HG03520 (cell line): ENCODE data around the gene TEX9.
"Not testable (repeated sequence)": the region's sequence is repeated elsewhere in the genome, so short reads cannot be mapped to it uniquely, and the experiment has no call there.

Experiments
- ATAC-seq: cut with Tn5 transposase; IDR thresholded peaks from one replicate; pipeline ENCODE4 v1.9.1; 2021; ENCODE audit warnings: mild to moderate bottlenecking, moderate library complexity; ENCODE audit not compliant: unreplicated experiment

The TEX9 gene

DNA sequence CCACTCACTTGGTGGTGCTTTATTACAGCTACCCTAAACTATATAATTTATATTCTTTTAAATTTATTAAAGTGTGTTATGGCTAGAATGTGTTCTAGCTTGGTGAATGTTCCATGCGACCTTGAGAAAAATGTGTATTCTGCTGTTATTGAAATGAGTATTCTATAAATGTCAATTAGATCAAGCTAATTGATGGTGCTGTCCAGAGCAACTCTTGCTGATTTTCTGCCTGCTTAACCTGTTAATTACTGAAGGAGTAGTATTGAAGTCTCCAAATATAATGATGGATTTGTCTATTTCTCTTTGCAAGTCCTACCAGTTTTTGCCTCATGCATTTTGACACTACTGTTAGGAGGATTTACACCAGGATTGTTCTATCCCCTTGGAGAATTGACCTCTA is 3.2 kb upstream of the TEX9 start:
- no peak for ATAC-seq

DNA sequence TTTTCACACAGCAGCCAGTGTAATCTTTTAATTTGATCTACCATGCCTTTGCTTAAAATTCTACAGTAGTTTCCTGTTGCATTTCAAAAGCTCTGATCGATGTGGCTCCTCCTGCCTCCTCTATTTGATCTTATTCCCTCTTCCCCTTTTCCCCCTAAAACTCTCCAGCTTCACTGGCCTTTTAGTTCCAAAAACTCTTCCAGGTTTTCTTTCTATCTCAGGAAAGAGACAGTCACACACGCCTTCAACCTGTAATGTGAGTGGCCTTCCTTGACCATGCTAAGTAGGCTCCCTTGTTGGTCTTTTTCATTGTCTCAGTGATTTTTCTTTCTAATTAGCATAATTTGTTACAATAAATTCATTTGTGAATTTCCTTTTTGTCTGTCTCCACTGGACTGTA is 985 bp downstream of the TEX9 start:
- ATAC-seq, result no peak

DNA sequence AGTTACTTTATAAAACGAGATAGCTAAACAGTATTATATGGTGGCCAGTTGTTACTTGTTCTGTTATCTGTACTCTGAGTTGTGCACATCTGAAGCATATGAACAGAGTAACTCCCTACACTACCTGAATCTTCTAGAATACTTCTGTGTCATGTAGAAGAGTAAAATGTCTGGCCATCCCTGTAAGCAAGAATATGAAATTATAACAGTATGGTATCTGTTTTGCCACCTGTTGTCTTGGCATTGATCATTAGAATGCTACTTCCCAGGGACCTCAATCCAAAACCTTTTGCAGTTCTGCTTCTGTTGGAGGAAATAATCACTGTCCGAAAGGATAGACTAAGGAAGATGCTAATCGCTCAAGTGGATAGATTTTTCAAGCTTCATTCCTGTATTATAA is 1.9 kb downstream of the TEX9 start:
- ATAC-seq, result no peak

DNA sequence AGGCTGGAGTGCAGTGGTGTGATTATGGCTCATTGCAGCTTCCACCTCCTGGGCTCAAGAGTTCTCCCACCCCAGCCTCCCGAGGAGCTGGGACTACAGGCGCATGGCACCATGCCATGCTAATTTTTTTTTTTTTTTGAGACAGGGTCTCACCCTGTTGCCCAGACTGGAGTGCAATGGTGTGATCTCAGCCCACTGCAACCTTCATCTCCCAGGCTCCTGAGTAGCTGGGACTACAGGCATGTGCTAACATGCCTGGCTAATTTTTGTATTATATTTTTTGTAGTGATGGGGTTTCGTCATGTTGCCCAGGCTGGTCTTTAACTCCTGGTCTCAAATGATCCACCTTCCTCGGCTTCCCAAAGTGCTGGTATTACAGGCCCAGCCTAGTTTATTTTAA is 4.0 kb downstream of the TEX9 start:
- no peak for ATAC-seq

DNA sequence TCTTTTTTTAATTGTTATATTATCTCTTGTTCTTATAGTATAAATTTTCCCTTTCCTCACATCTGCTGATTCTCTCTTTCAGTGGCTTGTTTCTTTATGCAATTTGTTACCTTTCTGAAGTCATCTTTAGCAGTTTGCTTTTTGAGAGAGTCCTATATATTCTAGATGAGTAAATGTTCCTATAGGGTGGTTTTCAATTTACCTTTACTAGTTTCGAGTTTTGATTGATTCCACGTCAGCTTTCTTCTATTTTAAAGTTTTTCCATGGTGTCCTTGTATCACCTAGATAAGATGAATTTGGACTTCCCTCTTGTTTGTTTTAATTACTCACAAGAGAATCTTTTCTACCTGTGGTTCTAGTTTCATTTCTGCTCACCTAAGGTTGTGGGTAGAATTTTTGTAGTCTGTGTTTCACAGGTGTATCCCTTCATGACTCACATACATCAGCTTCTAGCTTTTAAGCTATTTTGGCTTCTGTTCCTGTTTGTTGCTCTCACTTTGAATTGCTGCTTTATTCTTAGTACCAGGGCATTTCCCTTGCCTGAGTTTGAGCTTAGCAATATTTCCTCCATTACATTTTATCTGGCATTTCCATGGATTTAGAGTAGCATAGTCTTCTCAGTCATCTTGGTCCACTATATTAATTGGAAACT is 6.4 kb downstream of the TEX9 start:
- peak; percentile 79 for ATAC-seq

DNA sequence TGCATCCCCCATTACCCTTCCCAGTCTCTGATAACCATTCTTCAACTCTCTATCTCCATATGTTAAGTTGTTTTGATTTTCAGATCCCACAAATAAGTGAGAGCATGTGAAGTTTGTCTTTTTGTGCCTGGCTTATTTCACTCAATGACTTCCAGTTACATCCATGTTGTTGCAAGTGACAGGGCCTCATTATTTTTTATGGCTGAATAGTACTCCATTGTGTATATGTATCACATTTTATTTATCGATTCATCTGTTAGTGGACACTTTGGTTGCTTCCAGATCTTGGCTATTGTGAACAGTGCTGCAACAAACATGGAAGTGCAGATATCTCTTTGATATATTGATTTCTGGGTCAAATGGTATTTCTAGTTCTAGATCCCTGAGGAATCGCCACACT is 9.5 kb downstream of the TEX9 start:
- not testable (repeated sequence) for ATAC-seq

DNA sequence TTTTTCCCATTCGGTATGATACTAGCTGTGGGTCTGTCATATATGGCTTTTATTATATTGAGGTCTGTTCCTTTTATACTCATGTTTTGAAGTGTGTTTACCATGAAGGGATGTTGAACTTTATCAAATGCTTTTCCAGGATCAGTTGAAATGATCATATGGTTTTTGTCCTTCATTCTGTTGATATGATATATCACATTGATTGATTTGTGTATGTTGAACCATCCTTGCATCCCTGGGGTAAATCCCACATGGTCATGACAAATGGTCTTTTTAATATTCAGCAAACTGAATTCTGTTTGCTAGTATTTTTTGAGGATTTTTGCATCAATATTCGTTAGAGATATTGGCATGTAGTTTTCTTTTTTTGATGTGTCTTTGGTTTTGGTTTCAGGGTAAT is 12.6 kb downstream of the TEX9 start:
- ATAC-seq, result not testable (repeated sequence)

DNA sequence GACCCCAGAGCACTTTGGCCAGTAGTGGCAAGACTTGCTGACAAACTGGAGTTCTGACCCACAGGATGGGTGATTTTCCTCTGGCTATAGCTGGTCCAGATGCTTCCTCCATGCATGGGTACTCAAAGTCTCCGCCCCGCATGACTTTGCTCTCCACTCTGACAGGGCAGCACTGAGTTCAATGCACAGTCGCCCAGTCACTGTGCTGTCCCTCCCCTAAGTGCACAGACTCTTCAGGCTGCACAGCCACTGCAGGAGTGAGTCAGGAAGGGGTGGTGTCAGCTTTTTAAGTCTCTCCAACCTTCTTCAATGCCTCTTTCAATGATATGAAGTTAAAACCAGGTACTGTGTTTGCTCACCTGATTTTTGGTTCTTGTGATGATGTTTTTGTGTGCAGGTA is 17.8 kb downstream of the TEX9 start:
- no peak for ATAC-seq

DNA sequence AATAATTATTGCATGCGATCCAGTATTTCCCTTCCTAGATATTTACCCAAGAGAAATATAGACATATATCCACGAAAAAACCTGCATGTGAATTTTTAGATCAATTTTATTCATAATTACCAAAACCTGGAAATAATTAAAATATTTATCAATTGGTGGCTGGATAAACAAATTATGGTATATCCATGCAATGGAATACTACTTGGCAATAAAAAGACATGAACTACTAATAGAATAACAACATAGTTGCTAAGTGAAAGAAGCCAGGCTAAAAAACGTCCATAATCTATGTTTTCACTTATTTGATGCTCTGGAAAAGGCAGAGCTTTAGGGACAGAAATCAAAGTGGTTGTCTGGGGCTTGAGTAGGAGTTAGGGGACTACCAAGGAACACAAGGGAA is 20.7 kb downstream of the TEX9 start:
- ATAC-seq, result no peak

DNA sequence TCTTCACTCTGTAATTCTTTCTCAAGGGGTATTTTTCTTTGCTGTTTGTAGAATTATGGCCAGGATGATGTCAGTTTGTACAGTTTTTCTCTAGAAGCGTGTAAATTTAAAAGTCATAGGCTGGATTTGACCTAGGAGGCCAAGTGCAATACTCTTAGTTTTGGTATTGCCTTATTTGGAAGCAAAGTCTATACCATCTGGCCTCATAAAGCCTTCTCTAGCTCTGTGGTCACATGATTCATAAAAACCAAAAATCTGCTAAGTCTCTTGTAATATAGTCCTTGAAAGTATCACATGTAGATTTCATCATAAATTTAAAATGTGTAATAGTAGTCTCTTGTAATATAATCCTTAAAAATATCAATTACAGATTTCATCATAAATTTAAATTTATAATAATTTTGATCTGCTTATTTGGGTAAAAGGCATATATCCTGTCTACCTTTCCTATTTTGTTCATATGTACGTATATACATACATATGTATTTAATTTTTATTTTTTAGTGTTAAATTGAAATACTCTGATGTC is 25.6 kb downstream of the TEX9 start:
- no peak for ATAC-seq

DNA sequence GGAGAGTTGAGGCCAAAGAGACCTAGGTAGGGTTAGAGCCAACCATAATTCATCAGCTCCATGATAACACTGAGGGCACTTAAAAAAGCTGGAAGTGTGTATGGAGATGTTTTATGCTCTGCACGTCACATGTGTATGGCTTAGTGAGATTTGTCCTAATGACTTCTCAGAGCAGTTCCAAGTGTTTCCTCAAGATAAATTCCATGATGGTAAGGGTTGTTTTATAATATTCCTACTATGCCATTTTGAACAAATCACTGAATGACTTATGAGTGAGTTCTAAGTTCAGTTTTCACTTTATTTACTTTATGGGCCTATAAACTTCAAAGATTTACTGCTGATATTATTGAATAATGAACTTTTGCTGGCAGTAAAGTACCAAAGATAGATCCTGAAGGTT is 28.1 kb downstream of the TEX9 start:
- ATAC-seq, result no peak

DNA sequence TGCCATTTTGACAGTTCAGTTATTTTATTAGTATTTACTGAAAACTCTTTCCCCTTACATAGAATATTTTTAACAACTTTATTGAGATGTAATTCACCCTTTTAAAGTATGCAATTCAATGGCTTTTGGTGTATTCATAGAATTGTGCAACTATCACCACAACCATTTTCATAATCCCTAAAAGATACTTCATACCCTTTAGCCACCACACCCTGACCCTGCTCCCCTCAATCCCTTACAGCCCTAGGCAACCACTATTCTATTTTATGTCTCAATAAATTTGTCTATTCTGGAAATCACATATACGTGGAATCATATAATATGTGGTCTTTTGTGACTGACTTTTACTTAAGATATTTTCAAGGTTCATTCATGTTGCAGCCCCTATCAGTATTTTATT is 29.7 kb downstream of the TEX9 start:
- ATAC-seq, result no peak

DNA sequence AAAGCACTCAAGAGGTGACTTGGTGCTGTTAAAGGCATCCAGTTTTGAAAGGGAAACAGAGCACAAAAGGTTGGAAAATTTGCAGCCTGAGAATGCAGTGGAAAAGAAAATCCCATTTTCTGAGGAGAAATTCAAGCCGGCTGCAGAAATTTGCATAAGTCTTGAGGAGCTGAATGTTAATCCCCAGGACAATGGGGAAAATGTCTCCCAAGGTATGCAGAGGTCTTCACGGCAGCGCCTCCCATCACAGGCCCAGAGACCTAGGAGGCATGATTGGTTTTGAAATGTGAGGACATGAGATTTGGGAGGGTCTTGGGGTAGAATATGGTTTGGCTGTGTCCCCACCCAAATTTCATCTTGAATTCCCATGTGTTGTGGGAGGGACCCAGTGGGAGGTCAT is 32.1 kb downstream of the TEX9 start:
- not testable (repeated sequence) for ATAC-seq

DNA sequence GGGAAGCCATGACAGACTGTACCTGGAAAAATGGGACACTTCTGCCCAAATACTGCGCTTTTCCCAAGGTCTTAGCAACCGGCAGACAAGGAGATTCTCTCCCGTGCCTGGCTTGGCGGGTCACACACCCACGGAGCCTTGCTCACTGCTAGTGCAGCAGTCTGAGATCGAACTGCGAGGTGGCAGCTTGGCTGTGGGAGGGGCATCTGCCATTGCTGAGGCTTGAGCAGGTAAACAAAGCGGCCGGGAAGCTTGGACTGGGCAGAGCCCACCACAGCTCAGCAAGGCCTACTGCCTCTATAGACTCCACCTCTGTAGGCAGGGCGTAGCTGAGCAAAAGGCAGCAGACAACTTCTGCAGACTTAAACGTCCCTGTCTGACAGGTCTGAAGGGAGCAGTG is 34.0 kb downstream of the TEX9 start:
- not testable (repeated sequence) for ATAC-seq

DNA sequence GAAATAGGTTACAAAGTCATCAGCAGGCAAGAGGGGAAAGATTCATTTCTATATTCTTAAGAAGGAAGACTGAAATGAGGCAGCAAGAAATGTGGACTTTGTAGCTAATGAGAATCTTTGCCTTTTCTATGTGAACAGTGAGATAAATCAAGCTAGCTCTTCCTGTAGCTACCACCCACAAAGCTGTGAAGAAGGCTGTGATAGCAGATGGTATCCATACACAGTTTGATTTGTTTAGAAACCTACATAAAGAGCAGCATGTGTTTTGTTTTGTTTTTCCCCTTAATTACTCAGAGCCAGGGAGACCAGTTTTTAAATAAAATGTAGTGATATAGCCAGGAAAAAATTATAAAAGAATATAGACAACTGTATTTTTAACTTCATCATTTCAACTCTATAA is 45.5 kb downstream of the TEX9 start:
- no peak for ATAC-seq

DNA sequence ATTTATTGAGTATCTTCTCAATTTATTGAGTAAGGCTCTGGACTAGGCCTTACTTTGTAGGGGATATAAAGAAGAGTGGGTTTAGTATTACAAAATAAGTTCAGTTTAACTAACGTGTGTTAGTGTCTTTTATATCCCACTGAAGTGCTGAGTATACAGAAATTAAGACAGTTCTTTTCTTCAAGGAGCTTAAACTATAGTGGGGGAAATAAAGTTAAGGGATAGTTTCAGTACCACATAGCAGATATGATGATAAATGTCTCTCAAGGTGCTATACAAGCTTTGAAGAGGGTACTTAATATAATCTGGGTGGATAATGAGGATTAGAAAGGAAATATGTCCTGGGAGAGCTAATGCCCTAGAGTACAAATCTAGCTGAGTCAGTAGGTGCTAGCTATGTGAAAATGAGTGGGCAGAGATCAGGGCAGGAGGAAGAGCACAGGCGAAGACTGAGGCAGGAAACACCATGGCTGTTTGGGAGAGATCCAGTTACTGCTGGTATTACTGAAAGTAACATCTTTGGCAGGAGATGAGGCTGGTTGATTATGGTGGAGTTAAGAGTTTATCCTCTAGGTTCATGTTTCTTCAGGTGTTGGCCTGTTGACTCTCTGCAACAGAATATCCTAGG is 46.0 kb downstream of the TEX9 start:
- no peak for ATAC-seq

DNA sequence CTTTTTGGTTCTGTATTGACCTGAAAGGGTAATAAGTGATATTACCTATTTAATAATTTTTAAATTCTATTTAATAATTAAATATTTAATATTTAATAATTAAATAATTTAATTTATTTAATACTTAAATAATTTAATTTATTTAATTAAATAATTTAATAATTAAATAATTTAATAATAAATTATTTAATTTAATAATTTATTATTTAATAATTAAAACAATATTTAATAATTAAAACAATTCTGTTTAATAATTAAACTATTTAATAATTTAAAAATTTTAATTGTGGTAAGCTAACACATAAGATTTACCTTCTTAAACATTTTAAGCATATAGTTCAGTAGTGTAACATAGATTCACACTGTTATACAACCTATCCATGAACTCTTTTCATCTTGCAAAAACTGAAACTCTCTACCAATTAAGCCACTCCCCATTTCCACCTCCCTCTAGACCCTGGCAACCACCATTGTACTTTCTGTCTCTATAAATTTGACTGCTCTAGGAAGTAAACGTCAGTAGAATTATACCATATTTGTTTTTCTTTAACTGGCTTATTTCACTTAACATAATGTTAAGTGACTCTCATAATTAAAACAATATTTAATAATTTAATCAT is 48.0 kb downstream of the TEX9 start:
- not testable (repeated sequence) for ATAC-seq

DNA sequence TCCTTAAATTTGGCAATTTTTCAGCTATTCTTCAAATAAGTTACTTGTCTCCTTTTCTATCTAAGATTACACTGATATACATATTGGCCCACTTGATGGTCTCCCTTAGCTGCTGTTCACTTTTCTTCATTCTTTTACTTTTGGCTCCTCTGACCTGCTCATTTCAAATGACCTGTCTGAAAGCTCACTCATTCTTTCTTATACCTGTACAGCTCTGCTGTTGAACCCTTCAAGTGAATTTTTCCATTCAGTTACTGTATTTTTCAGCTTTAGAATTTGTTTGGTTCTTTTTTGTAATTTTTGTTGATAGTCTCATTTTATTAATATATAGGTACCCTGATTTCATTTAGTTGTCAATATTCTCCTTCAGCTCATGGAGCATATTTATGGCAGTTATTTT is 60.0 kb downstream of the TEX9 start:
- ATAC-seq, result no peak

DNA sequence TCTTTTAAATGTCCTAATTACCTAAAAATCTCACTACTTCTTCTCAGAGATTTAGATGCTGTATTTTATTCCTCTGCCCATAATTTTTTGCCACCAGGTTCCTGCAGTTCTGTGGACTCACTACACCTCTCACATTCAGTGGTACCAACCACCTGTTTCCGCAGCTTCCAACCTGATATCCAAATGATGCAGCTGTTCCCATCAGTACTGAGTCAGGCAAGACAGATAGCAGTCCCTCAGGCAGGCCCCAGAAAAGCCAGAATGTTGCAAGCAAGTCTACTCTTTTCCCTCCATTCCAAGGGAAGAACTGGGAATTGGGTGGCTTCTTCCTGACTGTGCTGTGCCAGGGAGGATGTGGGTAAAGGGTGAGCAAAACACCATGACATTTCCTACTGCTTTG is 60.8 kb downstream of the TEX9 start:
- no peak for ATAC-seq

DNA sequence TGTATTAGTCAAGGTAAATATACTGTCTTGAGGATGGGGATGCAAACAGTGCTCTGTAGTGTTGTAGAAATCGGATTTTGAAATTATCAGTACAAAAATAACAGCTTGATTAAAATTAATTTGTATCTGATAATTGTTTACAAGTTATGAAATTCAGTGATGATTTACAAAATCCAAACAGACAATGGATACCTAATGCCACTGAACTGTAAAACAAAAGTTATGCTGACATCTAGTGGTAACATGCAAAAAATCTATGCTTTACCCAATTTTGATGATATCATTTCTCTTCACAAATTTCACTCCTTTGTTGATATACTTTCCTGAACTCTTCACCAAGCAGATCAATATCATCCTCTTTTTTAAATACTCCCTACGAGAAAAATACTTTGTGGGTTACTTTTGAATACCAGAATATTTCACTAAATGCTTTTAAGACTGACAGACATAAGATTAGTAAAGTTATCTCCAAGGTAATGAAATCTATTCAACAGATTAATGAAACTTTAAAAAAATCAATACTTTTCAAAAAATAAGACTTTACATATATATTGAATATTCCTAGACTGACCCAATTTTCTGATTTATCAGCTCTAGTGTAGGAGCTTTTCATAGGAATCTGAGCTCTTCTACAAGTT is 63.7 kb downstream of the TEX9 start:
- no peak for ATAC-seq

DNA sequence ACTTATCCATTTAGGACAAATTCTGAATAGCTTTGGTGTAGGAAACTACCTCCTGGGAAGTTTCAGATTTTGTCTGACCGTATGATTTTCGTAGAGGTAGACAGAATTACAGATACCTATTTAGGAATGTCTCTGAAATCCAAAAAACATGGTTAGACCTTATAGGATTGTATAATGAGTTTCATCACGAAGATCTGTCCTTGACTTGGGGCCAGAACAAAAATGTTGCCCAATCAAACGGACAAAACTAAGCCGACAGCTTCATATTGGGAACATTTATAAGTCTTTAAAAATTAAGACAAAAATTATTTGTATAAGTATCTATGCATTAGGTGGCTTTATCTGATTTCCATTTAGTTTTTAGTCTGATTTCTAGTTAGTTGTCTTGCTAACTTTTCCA is 67.1 kb downstream of the TEX9 start:
- ATAC-seq, result no peak

DNA sequence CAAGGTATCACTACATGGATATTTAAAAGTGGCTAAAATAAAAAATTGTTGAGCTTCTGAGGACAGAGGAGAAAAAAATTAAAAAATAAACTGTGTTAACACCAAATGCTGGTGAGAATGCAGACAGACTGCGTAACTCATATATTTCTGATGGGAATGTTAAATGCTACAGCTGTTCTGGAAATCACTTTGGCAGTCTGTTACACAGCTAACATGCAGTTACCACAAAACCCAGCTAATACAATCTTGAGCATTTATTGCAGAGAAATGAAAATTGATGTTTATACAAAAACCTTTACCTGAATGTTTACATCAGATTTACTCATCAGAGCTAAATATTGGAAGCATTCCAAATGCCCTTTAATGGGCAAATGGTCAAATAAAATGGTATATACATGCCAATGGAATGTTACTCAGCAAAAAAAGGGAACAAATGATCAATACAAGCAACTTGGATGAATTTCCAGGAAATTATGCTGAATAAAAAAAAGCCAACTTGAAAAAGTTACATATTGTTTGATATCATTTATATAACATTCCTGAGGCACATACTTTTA is 75.1 kb downstream of the TEX9 start:
- ATAC-seq, result no peak
